Central memory CD4-positive, alpha-beta T cell (primary cell): Measurements from ENCODE around the gene NEDD4L.

Source experiments
- DNase-seq: peaks from one replicate; pipeline ENCODE4 v3.0.0; 2022

NEDD4L gene

DNA sequence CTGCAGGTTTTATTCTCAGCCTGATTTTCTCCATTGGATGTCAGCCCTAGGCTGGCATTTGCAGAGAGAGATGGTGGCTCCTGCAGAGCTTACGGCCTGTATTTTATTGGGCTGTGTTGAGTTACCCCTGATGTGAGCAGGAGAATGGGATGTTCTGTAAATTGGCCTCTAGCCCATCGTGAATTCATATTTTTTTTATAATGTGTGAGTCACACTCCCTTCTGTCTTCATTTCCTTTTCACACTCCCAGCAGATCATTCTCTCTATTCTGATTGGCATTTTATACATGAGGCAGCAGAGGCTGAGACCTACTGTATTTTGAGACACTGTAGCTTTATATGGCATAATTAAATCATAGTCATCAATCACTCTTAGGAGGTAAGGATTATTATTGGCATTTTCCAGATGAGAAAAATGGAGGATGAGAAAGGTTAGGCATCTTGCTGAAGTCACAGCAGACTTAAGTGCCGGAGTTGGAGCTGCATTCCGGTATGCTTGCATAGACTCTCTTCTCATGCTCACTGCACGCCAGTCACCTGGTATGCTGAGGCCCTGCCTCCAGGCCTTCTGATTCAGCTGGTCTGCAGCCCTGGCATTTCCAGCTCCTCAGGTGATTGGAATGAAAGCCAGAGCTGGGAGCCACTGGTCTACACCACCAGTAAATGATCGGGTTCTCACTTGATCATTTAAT, 142.4 kb downstream of the NEDD4L start:
- DNase-seq: no peak

DNA sequence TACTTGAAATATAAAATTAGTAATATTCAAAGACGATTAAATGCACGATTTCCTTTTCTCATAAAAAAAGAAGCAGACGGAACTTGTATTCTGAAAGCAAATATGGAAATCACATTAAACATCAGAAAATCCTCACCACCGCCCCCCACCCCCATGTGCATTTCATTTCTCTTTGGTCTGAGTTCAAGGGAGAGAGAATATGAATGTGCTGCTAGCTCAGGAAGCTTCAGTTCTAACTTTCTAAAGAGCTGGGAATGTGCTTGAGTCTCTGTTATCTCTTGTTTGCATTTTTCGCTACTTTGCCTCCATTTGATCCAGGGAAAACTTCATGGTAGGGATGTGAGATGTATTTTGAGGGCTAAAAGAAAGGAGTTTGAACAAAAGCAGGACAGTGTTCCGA, 143.6 kb downstream of the NEDD4L start:
- DNase-seq: no peak

DNA sequence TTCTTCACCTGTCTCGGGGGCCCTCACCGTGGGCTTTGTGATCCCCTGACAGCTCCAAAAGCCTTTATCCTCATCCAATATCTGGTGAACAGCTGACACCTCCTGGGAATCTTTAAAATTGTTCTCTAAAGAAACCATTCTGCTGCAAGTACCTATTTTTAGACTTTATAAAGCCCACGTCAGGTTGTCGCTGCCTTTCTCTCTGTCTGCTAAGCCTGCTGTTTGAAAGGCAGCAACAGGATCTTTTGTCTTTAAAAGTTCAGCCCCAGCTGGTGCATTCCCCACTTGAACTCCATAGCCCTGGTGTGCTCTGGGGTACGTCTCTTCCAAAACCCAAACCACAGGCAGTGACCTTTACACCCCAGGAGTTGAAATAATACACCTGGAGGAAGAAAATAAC, 145.0 kb downstream of the NEDD4L start:
- no peak for DNase-seq

DNA sequence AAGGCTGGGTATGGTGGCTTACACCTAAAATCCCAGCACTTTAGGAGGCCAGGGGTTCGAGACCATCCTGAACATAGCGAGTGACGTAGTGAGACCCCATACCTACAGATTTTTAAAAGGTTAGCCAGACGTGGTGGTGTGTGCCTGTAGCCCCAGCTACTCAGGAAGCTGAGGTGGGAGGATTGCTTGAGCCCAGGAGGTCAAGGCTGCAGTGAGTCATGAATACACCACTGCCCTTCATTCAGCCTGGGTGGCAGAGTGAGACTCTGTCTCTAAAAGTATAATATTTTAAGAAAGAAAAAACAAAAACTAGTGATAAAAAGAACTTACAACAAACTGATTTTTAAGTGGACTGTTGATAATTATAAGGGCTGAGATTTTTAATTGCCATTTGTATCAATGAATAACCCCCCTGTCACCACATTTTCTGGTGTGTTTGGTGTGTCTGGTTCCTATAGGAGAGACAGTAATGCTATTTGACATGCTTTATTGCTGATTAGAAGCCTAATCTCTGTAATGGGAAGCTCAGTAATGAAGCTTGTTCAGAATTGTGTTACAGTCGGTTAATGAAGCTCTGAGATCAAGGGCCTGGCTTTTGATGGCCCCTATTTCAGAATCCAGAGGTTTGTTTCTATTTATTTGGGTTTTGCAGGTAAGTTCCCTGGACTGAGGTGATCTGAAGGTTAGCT, 147.0 kb downstream of the NEDD4L start:
- no peak for DNase-seq

- no peak for DNase-seq
These were observed 147.6 kb downstream of the NEDD4L start for GRCh38 chr18:58191626-58192025.

DNA sequence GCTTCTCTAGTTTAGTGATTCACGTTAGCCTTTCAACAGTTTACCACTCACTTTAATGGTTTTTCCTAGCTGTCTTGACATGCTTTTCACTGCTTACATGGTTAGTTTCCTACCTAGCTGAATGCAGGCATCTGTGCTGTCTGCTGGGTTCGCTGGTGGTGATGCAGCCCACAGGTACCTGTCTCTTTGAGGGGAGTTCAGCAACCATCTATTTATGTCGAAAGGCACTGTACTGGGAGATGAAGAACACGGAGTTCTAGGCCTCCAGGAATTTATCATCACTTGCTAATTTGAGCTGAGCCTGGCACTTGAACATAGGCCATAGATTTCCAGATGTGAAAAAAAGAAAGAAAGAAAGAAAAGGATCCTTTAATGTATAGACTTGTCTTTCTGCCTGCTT, 148.5 kb downstream of the NEDD4L start:
- no peak for DNase-seq

DNA sequence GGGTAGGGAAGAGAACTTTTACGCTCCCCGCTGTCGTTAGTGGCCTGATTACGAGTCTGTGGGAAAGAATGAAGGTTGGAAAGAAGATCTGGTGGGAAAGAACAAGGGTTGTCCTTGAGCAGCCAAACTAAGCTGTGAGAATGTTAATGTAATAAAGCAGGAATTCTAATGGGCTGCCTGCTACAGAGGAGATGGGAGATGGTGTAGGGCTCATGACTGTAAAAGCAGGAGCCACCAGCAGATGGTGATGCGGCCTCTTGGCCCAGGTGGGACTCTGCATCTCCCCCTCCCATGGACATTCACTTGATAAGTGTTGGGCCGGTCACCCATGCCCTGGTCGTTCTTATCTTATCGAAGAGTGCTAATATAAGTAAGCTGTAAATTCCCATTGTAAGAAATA, 150.0 kb downstream of the NEDD4L start:
- no peak for DNase-seq

DNA sequence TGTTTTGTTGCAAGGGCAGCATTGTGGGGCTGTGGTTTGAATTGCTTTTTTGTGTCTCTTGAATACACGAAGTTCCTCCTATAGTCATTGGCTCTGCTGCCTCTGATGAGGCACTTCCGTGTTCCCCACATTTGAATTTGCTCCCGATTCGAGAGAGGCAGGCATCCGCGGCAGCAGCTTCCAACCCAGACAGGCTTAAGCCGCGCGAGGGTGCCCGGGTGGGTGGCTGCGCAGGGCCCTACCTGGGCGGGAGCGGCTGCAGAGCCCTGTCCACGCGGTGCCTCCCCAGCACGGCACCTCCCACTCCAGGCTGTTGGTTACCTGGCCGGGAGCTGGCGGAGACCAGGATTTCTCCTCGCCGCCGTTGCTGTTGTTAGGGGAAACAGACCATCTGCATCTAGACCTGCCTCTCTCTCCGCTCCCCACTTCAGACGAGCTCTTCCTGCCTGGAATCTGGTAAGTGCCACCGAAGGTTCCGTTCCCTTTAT, 151.3 kb downstream of the NEDD4L start:
- peak; percentile 15 for DNase-seq

DNA sequence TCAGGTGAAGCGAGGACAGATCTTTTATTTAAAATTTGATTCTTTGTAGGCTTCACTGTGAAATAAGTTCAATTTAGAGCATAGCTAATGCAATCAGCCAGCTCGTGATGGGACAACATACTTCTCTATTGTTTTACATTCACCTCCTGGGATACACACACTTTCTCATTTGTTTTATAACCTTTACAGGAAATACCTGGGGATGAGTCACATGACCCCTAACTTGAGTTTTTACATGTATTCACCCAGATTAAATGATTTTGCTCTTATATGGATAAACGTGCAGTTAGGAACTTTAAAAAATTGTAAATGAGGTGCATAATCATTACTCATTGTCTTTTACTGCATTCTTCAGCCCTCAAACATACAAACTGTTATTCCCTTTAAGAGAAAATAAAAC, 152.1 kb downstream of the NEDD4L start:
- DNase-seq: no peak

GRCh38 chr18:58196881-58197872, 153.2 kb downstream of the NEDD4L start:
- DNase-seq: no peak

DNA sequence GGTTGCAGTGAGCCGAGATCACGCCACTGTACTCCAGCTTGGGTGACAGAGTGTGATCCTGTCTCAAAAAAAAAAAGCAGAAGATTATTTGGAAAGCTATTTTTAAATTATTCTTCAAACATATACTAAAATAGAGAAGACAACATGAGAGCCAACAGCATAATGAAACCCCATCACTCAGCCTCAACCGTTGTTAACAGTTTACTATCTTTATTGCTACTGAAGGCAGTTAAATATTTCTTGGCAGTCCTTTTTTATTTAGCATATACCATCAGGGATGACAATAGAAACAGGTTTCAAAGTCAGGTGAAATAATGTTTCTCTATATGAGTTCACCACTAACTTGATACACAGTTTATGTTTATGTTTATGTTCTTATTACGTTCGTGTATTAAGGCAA, 157.2 kb downstream of the NEDD4L start:
- DNase-seq: no peak

DNA sequence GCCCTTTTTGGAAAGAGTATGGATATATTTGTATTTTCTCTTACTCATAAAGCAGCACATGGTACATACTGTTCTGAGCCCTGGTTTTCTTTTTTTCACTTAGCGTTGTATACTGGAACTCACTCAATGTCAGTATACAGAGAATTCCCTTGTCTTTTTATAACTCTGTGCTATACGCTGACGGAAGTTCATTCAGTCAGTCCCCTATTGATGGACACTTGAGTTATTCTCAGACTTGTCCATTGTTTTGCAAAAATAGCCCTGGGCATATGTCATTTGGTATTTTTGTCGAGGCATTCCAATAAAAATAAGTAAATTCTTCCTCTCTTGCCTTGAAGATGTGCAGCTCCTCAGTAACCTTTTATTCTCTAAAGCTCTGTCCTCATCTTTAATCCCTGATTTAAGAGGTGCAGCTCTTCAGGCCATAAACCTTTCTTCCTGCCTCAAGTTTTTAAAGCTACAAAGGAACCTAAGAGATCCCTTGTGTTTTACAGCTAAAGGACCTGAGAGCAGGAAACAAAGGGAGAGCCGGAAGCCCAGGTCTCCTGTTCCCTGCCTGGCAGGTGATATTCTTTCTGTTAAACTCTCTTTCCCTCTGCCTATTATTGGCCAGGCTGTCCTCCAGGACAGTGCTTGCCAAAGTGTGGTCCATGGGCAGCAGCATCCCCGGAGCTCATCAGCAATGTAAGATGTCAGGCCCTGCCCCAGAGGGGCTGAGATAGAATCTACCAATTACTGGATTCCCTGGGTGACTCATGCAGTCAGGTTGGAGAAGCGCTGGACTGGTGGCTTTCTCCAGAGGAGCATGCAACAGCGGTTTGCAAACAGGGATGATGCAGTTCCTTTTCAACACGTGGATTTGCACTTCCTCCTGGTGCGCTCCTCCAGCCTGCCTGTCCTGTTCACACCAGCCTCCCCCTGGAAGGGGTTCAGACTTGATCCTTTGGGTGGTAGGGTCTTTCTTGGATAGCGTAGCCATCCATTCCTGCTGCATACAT, 158.0 kb downstream of the NEDD4L start:
- no peak for DNase-seq

- no peak for DNase-seq
These were observed 160.9 kb downstream of the NEDD4L start for GRCh38 chr18:58204776-58205442.

- DNase-seq: no peak
These were observed 161.6 kb downstream of the NEDD4L start for GRCh38 chr18:58205443-58206160.

GRCh38 chr18:58207520-58208152, 163.6 kb downstream of the NEDD4L start:
- no peak for DNase-seq

DNA sequence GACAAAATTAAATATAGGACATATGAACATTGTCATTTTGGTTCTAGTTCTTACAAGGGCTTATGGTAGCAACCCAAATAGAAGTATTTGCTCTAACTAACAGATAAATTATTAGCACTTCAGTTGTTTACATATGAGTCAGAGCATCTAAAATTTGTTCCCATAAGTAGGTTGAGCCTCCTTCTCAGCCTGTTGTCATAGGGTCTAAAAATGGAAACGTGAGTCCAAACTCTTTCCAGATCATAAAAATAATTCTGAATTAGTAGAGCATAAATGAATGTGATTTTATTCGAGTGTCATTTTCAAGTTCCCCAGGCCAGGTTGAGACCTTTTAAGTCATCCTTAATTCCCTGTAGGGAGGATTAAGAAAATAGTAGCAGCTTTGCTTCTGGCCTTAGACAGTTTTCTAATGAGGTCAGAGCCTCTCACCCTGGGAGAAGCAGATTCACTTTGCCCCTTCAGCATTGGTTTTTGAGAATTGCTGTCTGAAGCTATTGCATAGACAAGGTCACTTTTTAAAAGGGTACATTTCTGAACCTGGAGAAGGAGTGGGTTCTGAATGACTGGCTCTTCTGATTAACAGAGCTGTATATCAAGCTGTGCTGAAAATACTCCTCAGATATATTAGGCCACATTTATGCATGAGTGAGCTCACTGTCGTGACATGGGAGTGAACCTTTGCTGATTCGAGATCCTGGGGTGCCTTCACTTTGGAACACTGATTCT, 164.3 kb downstream of the NEDD4L start:
- no peak for DNase-seq

DNA sequence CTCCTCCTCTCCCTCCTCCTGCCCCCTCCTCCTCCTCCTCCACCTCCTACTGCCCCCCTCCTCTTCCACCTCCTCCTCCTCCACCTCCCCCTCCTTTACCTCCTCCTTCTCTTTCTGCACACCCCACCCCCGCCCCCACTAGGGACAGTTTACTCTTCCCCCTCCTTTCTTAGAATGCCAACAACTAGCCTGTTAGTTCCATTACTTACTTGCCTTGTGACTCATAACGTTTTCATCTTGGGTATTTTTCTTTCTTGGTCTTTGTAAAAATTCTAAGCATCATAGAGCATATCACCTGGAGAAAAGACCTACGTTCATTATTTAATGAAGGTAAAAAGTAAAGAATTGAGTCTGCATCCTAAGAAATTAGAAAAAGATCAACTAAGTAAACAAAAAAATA, 165.3 kb downstream of the NEDD4L start:
- DNase-seq: no peak

DNA sequence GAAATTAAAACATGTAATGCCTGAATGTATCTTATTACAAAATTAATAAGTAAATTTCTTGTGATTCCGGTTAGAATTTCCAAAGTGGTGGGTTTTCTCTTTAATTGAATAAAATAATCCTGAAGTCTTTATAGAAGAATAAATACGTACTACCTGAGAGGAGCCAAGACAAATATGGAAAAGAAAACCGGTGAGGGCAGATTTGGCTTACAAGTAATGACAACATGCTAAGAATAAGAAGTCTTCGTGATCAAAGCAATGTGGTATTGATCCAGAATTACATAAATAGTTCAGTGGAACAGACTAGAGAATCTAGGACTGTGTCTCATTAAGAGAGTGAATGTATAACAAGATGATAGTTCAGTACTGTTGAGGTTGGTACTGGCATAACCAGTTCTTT, 167.5 kb downstream of the NEDD4L start:
- no peak for DNase-seq

- no peak for DNase-seq
These were observed 168.2 kb downstream of the NEDD4L start for GRCh38 chr18:58212274-58212673.

- peak; percentile 9 for DNase-seq
These were observed 169.4 kb downstream of the NEDD4L start for GRCh38 chr18:58213440-58213839.
